ENCODE data around the gene CHMP1A. TPM values are rescaled to one million over a fixed set of nuclear protein-coding genes. Genes with fewer than 3 reads are reported as not detected.

The CHMP1A gene
- total RNA-seq, 1 donor from 2014 or later = 65.3 TPM

GRCh38 chr16:89596061-89596689 is 61.3 kb downstream of the CHMP1A start:
- DNase-seq (ENCODE audit: low spot score) = no peak
- H3K4me3 Mint-ChIP-seq (ENCODE audit: unreplicated experiment) = no peak overlapping the region
- no peak overlapping the region for H3K27ac Mint-ChIP-seq (ENCODE audit: unreplicated experiment)
- H3K9me3 Mint-ChIP-seq (ENCODE audit: low read depth) = no peaks in the 10 kb centered on the region
- no peaks in the 10 kb centered on the region for H3K36me3 Mint-ChIP-seq (ENCODE audit: low read depth)
- TF ChIP-seq CTCF (IDR thresholded peaks at IDR 0.05) = no peak
- no peaks in the 10 kb centered on the region for H3K4me1 Mint-ChIP-seq (ENCODE audit: low read depth)
- H3K27me3 Mint-ChIP-seq (ENCODE audit: low read depth) = no peaks in the 10 kb centered on the region

- Mint-ChIP-seq H3K9me3 (ENCODE audit: low read depth) (no peaks in the 10 kb centered on the region), H3K27me3 (ENCODE audit: low read depth) (no peaks in the 10 kb centered on the region), H3K36me3 (ENCODE audit: low read depth) (no peaks in the 10 kb centered on the region), H3K27ac (ENCODE audit: unreplicated experiment) (no peak overlapping the region), H3K4me3 (ENCODE audit: unreplicated experiment) (no peak overlapping the region), H3K4me1 (ENCODE audit: low read depth) (no peaks in the 10 kb centered on the region)
- TF ChIP-seq CTCF (IDR thresholded peaks at IDR 0.05) = no peak
- no peak for DNase-seq (ENCODE audit: low spot score)
Measured at GRCh38 chr16:89595330-89596060, 62.0 kb downstream of the CHMP1A start.

Other genes with a start within 250 kb of the CHMP1A start
- gene ANKRD11, start 167.1 kb downstream of the CHMP1A start, total RNA-seq = 106 to 185 TPM (median 180 TPM) in 3 replicates
- gene SPG7, start 149.3 kb downstream of the CHMP1A start, total RNA-seq = 84.6 to 127 TPM (median 87.6 TPM) in 3 replicates
- gene RPL13, start 97.0 kb downstream of the CHMP1A start, total RNA-seq = 1,149 to 1,324 TPM (median 1,165 TPM) in 3 replicates
- 15.5 to 41.7 TPM (median 16.3 TPM) in 3 replicates for gene CPNE7, start 82.0 kb downstream of the CHMP1A start, total RNA-seq
- not detected in 3 replicates for gene DPEP1, start 44.1 kb downstream of the CHMP1A start, total RNA-seq
- gene SPATA33, start 128 bp upstream of the CHMP1A start, total RNA-seq = 8.8 to 12.6 TPM (median 10.3 TPM) in 3 replicates
- gene CDK10, start 29.0 kb upstream of the CHMP1A start, total RNA-seq = 43.7 to 63.0 TPM (median 45.8 TPM) in 3 replicates
- 7.0 to 10.3 TPM (median 9.3 TPM) in 3 replicates for gene SPATA2L, start 44.0 kb upstream of the CHMP1A start, total RNA-seq
- 20.3 to 26.6 TPM (median 20.4 TPM) in 3 replicates for gene VPS9D1, start 63.2 kb upstream of the CHMP1A start, total RNA-seq
- 16.2 to 23.0 TPM (median 17.4 TPM) in 3 replicates for gene ZNF276, start 63.8 kb upstream of the CHMP1A start, total RNA-seq
- 5.9 to 20.2 TPM (median 6.5 TPM) in 3 replicates for gene FANCA, start 158.9 kb upstream of the CHMP1A start, total RNA-seq
- gene SPIRE2, start 170.8 kb upstream of the CHMP1A start, total RNA-seq = 1.4 to 3.2 TPM (median 1.4 TPM) in 3 replicates
- 200 to 237 TPM (median 212 TPM) in 3 replicates for gene TCF25, start 215.9 kb upstream of the CHMP1A start, total RNA-seq

Data from chondrocyte (in vitro differentiated cells).